HG03521 (cell line): ENCODE data around the gene CCNG2.

ENCODE experiments used
- ATAC-seq: cut with Tn5 transposase; IDR thresholded peaks from one replicate; pipeline ENCODE4 v1.9.1; 2021; ENCODE audit warnings: mild to moderate bottlenecking, moderate library complexity; ENCODE audit not compliant: unreplicated experiment

Gene CCNG2

DNA sequence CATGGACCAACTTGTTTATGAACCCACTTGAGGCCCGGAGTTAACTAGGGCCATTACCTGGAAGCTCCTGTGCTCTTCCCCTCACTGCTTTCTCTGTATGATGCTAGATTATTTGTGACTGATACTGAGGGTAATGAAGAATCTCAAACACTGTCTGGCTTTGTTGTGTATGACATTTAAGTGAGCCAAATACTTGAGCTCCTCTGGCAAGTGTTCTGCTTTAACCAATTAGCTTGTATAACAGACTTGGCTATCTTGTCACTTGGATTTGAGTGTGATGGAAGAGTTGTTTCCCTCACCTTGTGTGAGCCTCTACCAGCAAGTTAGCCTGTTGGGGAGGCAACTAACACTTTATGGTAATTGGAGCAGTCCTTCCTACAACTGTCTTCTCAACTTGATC lies 42.7 kb downstream of the CCNG2 start:
- no peak for ATAC-seq

DNA sequence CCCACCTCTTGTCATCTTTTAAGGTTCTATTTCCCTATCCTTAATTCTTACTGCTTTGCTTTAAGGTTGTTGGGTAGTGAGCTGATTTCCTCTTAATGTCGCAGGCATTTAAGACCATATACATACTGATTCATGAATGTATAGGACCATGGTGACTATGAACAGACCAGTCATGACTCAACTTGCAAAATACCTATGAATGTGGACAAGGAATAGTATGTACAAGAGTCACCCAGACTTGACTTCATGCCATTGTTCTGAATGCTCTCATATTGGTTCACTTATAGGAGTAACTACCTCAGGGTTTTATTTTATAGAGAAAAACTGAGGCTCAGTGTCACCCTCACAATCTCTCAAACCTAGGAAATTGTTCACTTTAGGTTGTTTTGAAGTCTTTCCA lies 44.3 kb downstream of the CCNG2 start:
- no peak for ATAC-seq

DNA sequence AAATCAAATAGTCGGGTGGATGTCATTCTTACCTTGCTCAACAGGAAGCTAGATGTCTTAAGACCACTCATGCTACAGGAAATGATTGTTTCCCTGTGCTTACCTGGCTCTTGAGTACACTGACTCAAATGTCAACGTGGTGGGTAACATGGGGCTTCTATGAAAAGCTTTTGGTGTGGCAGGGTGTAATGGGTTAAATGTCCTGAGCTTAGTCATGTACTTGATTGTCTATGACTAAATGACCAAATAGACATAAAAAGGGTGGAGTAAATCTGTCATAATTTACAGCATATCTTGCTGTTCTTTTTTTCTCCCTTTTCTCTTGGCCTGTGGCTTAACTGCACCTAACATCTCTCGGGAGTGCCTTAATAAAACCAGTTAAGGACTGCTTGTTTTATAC lies 44.9 kb downstream of the CCNG2 start:
- ATAC-seq = no peak

DNA sequence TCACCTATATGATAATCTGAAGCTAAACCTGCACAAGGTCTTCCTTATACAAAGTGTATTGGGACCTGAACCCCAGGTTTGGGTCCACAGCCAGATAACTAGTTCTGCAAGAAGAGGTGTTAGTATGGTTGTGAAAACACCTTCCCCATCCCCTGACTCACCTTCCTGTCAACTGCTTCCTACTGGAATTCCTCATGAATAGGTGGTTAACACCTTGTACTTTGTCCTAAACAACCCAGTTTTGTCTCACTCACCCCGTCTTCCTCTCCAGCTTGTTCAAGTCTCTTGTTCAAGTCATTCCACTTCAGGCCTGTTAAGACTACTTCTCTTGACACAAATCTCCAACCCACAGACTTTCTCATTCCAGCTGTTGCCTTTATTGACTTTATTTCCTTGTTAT lies 45.5 kb downstream of the CCNG2 start:
- ATAC-seq = no peak

DNA sequence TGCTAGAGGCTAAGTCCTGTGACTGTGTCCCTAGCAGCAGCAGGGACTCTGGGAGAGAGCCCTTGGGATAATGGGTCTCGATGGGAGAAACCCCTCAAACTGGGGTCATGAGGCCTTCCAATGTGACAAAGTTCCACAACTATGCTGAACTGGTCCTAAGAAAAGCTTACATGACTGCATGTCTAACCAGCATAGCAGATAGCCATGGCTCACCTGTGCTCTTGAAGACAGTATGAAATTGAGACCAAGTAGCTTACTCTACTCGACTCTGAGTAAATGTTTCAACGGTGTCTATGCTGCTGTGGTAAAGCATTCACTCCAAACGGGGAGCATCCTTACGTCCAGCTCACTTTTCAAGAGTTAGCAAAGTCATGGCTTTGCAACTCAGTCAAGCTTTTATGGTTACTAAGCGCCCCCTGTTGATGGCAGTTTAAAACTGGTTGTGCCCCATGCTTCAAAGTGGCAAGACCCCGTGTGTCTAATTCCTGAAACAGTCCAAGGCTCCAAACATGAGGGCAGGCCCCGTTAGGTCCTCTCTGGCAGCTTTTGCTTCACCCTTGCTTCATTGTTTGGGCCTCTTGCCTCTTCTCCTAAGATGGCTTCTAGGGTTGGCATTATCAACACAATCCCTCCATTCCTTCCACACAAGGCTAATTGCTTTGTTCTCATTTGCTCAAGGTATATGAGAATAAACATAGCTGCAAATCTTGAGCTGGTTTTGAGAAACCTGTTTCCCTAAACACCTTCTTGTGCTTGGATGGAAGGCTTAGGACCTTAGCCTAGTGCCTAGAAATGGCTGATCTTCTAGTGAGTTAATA lies 46.6 kb downstream of the CCNG2 start:
- no peak for ATAC-seq

DNA sequence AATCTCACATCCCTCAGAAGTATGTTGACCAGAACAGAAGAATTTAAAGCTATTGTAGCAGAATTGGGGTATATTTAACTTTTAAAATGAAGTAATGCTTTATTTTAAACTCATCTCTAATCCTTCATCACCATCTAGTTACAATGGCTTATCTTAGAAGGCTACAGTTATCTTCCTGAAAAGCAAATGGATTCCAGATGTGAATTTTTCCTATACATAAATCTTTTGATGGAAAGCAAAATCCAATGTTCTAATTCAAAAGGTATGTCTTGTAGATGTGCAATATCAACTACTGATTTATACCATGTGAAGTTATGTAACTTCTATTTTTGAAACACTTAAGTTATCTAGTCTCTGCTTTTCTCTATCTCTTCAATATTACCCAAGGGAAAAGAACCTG lies 47.6 kb downstream of the CCNG2 start:
- ATAC-seq = no peak

DNA sequence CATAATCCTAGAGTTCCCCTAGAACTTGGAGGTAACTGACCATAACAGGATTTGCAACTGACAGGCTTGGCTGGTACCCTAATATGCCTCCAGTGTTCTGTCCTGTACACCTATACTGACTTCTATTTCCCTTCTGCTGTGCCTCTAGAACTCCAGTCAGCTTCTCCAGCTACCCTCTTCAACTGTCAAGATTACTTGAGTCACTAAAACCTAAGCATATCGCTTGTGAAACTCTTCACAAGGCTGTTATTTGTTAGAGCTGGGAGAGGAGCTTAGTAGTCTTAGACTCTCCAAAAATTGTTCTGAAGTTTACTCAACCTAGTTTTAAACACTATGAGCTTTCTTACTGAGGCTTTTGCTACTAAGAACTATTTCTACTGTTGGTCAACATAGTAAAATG lies 52.0 kb downstream of the CCNG2 start:
- no peak for ATAC-seq

DNA sequence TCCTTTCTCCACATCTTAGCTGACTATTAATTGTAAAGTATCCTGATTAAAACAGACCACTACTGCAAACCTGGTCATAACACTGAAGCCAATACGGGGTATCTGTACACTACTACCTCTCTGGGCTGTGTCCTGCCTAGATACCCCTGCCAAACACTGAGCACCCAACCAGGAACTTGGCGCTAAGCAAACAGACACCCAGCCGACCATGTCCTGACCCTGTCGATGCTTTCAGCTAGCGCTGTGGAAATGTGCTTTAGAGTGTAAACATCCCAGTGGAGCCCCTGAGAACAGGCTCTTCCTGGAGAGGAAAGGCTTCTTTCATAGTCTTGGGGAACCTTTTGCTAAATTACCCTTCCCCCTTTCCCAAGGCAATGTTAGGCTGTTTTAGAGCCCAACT lies 52.9 kb downstream of the CCNG2 start:
- no peak for ATAC-seq

DNA sequence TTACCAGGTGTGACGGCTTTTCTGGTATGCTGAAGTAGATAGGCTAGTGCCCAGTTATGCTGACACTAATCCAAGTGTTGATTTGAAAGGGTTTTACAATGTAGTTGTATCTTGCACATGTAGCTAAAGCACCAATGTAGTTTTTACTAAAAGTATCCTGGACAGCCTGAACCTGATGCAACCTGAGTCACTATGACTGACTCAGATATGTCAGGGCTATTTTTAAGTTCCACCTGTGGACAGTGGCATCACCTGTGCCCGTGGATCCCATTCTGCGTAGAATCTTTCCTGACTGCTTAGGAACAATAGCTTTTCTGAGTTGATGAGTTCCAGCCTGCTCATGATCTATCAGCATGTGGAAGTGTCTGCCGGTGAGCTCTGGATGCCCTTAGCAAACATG lies 58.1 kb downstream of the CCNG2 start:
- ATAC-seq = no peak

DNA sequence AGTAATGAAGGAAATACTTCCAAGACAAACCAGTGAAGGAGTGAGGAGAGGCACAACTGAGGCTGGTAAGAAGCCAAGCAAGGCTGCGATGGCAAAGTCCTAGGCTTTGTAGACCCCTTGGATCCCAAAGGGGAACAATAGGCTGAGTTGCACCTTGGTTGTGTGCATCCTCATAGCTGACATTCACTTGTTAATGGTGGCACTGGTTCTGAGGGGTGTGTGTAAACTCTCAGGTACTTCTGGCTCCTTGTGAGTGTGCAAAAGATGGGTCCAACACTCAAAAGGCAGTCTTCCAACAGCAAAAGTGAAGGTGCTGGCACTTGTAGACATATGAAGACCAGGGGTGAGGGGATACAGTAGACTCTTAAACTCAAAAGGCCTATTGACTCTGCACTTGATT lies 60.5 kb downstream of the CCNG2 start:
- no peak for ATAC-seq

DNA sequence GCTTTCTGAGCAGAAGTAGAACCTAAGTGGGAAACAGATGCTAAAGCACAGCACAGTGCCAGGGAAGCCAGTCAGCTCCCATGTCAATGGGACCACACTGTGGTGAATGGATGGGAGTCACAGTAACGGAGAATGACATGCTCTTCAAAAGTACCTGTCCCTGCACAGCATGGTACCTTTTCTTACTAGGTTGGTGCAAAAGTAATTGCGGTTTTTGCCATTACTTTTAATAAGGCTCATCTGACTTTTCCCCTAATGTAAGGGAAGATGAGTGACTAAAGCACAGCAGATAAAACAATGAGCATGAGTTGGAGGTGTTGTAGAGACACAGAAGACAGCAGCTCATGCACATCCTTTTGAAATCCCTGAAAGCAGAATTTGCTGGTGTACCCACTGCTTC lies 62.3 kb downstream of the CCNG2 start:
- ATAC-seq = no peak
